ENCODE data around the gene HHATL. TPM values are rescaled to one million over a fixed set of nuclear protein-coding genes. Genes with fewer than 3 reads are reported as not detected.

The HHATL gene
- total RNA-seq, 1 experiment from 2014 or later = not detected

DNA sequence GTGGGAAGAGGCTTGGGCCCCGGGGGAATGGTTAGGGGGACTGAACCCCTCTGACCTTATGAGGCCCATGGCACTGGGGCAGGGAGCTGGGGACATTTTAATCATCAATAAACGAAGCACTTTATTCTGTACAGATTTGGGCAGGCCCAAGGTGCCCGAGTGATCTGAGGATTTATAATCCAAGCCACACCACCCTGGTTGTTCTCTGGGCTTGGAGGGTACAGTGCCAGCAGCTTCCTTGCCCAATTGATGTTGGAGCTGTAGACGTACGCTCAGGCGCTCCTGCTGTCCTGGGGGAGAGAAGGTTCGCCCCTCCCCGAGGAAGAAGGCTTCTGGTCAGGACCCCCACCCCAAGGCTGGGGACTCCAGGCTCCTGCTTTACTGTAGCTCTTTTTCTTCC lies 36.6 kb downstream of the HHATL start:
- Histone ChIP-seq H3K4me1 (no peaks in the 10 kb centered on the region), H3K36me3 (ENCODE audit: control insufficient read depth, insufficient read depth, low read length) (no peaks in the 10 kb centered on the region), H3K9me3 (no peaks in the 10 kb centered on the region), H3K4me3 (ENCODE audit: low read depth, low read length) (no peak overlapping the region), H3K27me3 (replicated peaks; ENCODE audit: control insufficient read depth, insufficient read depth, low read length) (no peaks in the 10 kb centered on the region)
- H3K9me3 Mint-ChIP-seq (ENCODE audit: unreplicated experiment) = no peaks in the 10 kb centered on the region
- no peak for TF ChIP-seq CTCF (IDR thresholded peaks at IDR 0.05; ENCODE audit: insufficient read depth in 1 of 2, low read depth in 1 of 2, low read length in 1 of 2, severe bottlenecking in 1 of 2, unreplicated experiment in 1 of 2)
- ChIA-PET CTCF (interaction anchor here (0.7 kb wide), 1 partner anchor 165 kb away, joined by 3 read pairs; no protein-coding TSS in a partner anchor), POLR2A (interaction anchor here (0.6 to 0.7 kb wide), 2 partner anchors 14 to 70 kb away, joined by 3 to 4 read pairs; no protein-coding TSS in a partner anchor)
- H3K4me3 Mint-ChIP-seq (ENCODE audit: unreplicated experiment) = no peak overlapping the region
- DNase-seq = no peak
- H3K27me3 Mint-ChIP-seq (ENCODE audit: insufficient read depth, unreplicated experiment) = no peaks in the 10 kb centered on the region
- no peaks in the 10 kb centered on the region for H3K4me1 Mint-ChIP-seq (ENCODE audit: low read depth, unreplicated experiment)
- peaks cover 10% of the 10 kb centered on the region for H3K36me3 Mint-ChIP-seq (ENCODE audit: insufficient read depth, unreplicated experiment)
- H3K27ac Mint-ChIP-seq (ENCODE audit: unreplicated experiment) = no peak overlapping the region
- intact Hi-C loops (cut with micrococcal nuclease; ENCODE audit: unreplicated experiment) = no loop called here
- no TSS peak for BruUV-seq (replicated peaks)

DNA sequence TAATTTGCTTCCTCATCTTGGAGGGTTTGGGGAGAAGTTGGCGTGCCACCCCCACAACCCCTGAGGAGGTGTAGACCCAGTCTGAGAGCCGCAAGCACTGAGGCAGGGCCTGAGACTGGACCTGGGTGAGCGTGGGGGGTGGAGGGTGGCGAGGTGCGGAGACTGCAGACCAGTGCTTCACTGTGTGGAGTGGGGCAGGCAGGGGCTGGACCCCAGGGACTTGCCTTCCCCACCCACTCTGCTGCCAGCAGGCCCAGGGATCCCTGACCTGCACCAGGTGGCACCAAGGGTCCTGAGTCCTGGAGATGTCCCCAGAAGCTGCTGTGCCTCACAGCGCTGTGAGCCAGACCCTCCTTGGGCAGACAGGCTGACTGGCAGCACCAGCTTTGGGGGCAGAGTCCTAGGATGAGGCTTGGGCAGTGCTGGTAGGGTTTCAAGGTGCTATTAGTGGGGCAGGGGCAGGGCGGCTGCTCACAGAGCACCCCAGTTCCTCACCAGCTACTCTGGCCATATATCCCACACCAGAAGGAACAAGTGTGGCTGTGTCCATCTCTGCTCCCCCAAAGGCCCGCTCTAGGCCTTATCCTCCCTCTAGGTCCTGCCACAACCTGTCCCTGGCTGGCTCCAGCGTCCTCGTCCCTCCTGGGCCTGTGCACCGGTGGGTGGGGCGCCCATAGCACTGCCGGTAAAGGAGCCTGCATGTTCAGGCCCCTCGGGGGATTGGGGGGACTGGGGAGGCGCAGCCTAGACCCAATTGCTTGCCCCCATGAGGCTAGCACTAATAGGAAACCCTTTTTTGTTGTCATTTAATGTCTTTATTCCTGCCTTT lies 37.3 kb downstream of the HHATL start:
- no TSS peak for BruUV-seq (replicated peaks)
- DNase-seq = no peak
- ChIA-PET CTCF (interaction anchor here (0.7 kb wide), 1 partner anchor 164 kb away, joined by 3 read pairs; no protein-coding TSS in a partner anchor), POLR2A (interaction anchor here (0.6 to 0.7 kb wide), 2 partner anchors 14 to 70 kb away, joined by 3 to 4 read pairs; no protein-coding TSS in a partner anchor)
- Histone ChIP-seq H3K4me1 (no peaks in the 10 kb centered on the region), H3K27me3 (replicated peaks; ENCODE audit: control insufficient read depth, insufficient read depth, low read length) (no peaks in the 10 kb centered on the region), H3K9me3 (no peaks in the 10 kb centered on the region), H3K4me3 (ENCODE audit: low read depth, low read length) (no peak overlapping the region), H3K36me3 (ENCODE audit: control insufficient read depth, insufficient read depth, low read length) (no peaks in the 10 kb centered on the region)
- no peak for TF ChIP-seq CTCF (IDR thresholded peaks at IDR 0.05; ENCODE audit: insufficient read depth in 1 of 2, low read depth in 1 of 2, low read length in 1 of 2, severe bottlenecking in 1 of 2, unreplicated experiment in 1 of 2)
- peaks cover 10% of the 10 kb centered on the region for H3K36me3 Mint-ChIP-seq (ENCODE audit: insufficient read depth, unreplicated experiment)
- no peaks in the 10 kb centered on the region for H3K27me3 Mint-ChIP-seq (ENCODE audit: insufficient read depth, unreplicated experiment)
- H3K9me3 Mint-ChIP-seq (ENCODE audit: unreplicated experiment) = no peaks in the 10 kb centered on the region
- H3K4me3 Mint-ChIP-seq (ENCODE audit: unreplicated experiment) = no peak overlapping the region
- H3K4me1 Mint-ChIP-seq (ENCODE audit: low read depth, unreplicated experiment) = no peaks in the 10 kb centered on the region
- no peak overlapping the region for H3K27ac Mint-ChIP-seq (ENCODE audit: unreplicated experiment)
- intact Hi-C loops (cut with micrococcal nuclease; ENCODE audit: unreplicated experiment) = no loop called here

DNA sequence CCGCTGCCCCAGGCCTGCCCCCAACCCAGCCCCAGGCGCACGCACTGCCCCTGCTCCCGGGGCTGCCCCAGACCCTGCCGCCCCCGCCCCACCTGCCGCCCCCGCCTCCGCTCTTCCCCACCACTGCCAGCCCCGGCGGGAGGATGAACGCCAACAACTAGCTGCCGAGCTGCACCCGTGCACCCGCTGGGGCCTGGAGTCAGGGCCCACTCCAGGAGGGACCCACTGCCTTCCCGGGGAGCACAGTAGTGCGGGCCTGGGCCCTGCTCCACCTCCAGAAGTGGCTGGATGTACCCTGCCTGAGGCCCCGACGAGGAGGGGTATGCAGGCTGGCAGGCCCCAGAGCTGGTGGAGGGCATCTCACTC lies 38.2 kb downstream of the HHATL start:
- intact Hi-C loops (cut with micrococcal nuclease; ENCODE audit: unreplicated experiment) = no loop called here
- Histone ChIP-seq H3K4me1 (no peaks in the 10 kb centered on the region), H3K9me3 (no peaks in the 10 kb centered on the region), H3K4me3 (ENCODE audit: low read depth, low read length) (no peak overlapping the region), H3K27me3 (replicated peaks; ENCODE audit: control insufficient read depth, insufficient read depth, low read length) (no peaks in the 10 kb centered on the region), H3K36me3 (ENCODE audit: control insufficient read depth, insufficient read depth, low read length) (no peaks in the 10 kb centered on the region)
- DNase-seq = no peak
- no peak for TF ChIP-seq CTCF (IDR thresholded peaks at IDR 0.05; ENCODE audit: insufficient read depth in 1 of 2, low read depth in 1 of 2, low read length in 1 of 2, severe bottlenecking in 1 of 2, unreplicated experiment in 1 of 2)
- Mint-ChIP-seq H3K4me3 (ENCODE audit: unreplicated experiment) (no peak overlapping the region), H3K4me1 (ENCODE audit: low read depth, unreplicated experiment) (no peaks in the 10 kb centered on the region), H3K27me3 (ENCODE audit: insufficient read depth, unreplicated experiment) (no peaks in the 10 kb centered on the region), H3K27ac (ENCODE audit: unreplicated experiment) (no peak overlapping the region), H3K9me3 (ENCODE audit: unreplicated experiment) (no peaks in the 10 kb centered on the region), H3K36me3 (ENCODE audit: insufficient read depth, unreplicated experiment) (peaks cover 10% of the 10 kb centered on the region)
- ChIA-PET CTCF (no interaction called here), POLR2A (no interaction called here)
- BruUV-seq (replicated peaks) = no TSS peak

All from Caco-2 (cell line).